ENCODE results near the gene MPHOSPH6. TPM values are rescaled to one million over a fixed set of nuclear protein-coding genes. Genes with fewer than 3 reads are reported as not detected.
"Not testable (repeated sequence)": the region's sequence is repeated elsewhere in the genome, so short reads cannot be mapped to it uniquely, and the experiment has no call there.

MPHOSPH6 gene
- total RNA-seq, 1 donor from 2014 or later: 34.6 TPM

GRCh38 chr16:82129881-82130280, 40.1 kb downstream of the MPHOSPH6 start:
- FAIRE-seq (no peak), DNase-seq (ENCODE audit: low spot score in 2 of 2) (no peak)

- DNase-seq (ENCODE audit: low spot score in 2 of 2) (no peak), FAIRE-seq (no peak)
Measured at GRCh38 chr16:82124651-82125050, 45.4 kb downstream of the MPHOSPH6 start.

- FAIRE-seq (no peak), DNase-seq (ENCODE audit: low spot score in 2 of 2) (no peak)
Measured at GRCh38 chr16:82119405-82119804, 50.6 kb downstream of the MPHOSPH6 start.

- DNase-seq (ENCODE audit: low spot score in 2 of 2): no peak
- FAIRE-seq: no peak
Measured at GRCh38 chr16:82118749-82119148, 51.3 kb downstream of the MPHOSPH6 start.

- FAIRE-seq: no peak
- no peak for DNase-seq (ENCODE audit: low spot score in 2 of 2)
Measured at GRCh38 chr16:82116535-82116934, 53.5 kb downstream of the MPHOSPH6 start.

- no peak for FAIRE-seq
Measured at GRCh38 chr16:82113741-82114140, 56.3 kb downstream of the MPHOSPH6 start.

GRCh38 chr16:82111944-82112343, 58.1 kb downstream of the MPHOSPH6 start:
- DNase-seq (ENCODE audit: low spot score in 2 of 2) (no peak), FAIRE-seq (no peak)

More at GRCh38 chr16:82113741-82114140, 56.3 kb downstream of the MPHOSPH6 start:
- DNase-seq (ENCODE audit: low spot score in 2 of 2): no peak

- not testable (repeated sequence) for FAIRE-seq; DNase-seq (ENCODE audit: low spot score in 2 of 2)
Measured at GRCh38 chr16:82109266-82109665, 60.8 kb downstream of the MPHOSPH6 start.

GRCh38 chr16:82108774-82109173, 61.2 kb downstream of the MPHOSPH6 start:
- DNase-seq (ENCODE audit: low spot score in 2 of 2) (no peak), FAIRE-seq (no peak)

GRCh38 chr16:82108100-82108499, 61.9 kb downstream of the MPHOSPH6 start:
- no peak for FAIRE-seq
- no peak for DNase-seq (ENCODE audit: low spot score in 2 of 2)

GRCh38 chr16:82105107-82105506, 64.9 kb downstream of the MPHOSPH6 start:
- no peak for FAIRE-seq
- no peak for DNase-seq (ENCODE audit: low spot score in 2 of 2)

Small RNA genes lying within 50 kb of the gene (small RNA-seq; reads per million reads assigned to genes)
- gene RN7SKP190: not detected

Other genes with a start within 250 kb of the MPHOSPH6 start
- 0.41 TPM for gene SDR42E1, start 158.8 kb downstream of the MPHOSPH6 start, total RNA-seq
- gene HSD17B2, start 135.0 kb downstream of the MPHOSPH6 start, total RNA-seq: under 0.01 TPM

All from frontal cortex (tissue), 4 donors.